Measurements from ENCODE around the gene CARM1.

DNA sequence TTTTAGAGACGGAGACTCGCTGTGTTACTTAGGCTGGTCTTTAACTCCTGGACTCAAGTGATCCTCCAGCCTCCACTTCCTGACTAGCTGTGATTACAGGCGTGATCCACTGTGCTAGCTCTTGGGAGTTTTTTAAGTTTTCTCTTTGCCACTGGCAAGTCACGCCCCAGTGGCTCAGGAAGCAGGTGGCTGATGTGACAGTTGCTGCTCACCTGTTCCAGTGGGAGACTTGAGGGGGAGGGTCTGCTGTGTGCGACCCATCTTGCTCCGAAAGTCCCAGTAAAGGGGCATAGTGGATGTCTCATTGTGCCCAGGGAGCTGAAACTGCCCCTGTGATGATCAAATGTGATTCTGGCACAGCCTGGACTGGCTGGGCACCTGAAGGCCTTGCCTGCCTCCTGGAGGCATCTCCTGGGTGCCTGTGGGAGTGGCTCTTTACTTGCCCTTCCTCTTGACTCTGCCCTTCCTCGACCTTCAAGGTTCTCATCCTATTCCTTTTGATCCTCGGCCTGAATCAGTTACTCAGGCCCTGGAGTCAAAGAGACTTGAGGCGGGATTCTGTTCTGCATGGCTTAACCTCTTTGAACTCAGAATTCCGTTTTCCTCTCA lies 97.3 kb downstream of the CARM1 start:
- TF ChIP-seq, protein P1, sequence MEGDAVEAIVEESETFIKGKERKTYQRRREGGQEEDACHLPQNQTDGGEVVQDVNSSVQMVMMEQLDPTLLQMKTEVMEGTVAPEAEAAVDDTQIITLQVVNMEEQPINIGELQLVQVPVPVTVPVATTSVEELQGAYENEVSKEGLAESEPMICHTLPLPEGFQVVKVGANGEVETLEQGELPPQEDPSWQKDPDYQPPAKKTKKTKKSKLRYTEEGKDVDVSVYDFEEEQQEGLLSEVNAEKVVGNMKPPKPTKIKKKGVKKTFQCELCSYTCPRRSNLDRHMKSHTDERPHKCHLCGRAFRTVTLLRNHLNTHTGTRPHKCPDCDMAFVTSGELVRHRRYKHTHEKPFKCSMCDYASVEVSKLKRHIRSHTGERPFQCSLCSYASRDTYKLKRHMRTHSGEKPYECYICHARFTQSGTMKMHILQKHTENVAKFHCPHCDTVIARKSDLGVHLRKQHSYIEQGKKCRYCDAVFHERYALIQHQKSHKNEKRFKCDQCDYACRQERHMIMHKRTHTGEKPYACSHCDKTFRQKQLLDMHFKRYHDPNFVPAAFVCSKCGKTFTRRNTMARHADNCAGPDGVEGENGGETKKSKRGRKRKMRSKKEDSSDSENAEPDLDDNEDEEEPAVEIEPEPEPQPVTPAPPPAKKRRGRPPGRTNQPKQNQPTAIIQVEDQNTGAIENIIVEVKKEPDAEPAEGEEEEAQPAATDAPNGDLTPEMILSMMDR (IDR thresholded peaks at IDR 0.05): no peak
- TF ChIP-seq POLR2A (IDR thresholded peaks at IDR 0.05): no peak
